GM18873 (cell line): ENCODE data around the gene TBX20.

ENCODE experiments used
- ATAC-seq: cut with Tn5 transposase; IDR thresholded peaks from one replicate; pipeline ENCODE4 v1.9.1; 2021; ENCODE audit warnings: mild to moderate bottlenecking, moderate library complexity, moderate number of reproducible peaks; ENCODE audit not compliant: unreplicated experiment, low FRiP score

The TBX20 gene, protein sequence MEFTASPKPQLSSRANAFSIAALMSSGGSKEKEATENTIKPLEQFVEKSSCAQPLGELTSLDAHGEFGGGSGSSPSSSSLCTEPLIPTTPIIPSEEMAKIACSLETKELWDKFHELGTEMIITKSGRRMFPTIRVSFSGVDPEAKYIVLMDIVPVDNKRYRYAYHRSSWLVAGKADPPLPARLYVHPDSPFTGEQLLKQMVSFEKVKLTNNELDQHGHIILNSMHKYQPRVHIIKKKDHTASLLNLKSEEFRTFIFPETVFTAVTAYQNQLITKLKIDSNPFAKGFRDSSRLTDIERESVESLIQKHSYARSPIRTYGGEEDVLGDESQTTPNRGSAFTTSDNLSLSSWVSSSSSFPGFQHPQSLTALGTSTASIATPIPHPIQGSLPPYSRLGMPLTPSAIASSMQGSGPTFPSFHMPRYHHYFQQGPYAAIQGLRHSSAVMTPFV

DNA sequence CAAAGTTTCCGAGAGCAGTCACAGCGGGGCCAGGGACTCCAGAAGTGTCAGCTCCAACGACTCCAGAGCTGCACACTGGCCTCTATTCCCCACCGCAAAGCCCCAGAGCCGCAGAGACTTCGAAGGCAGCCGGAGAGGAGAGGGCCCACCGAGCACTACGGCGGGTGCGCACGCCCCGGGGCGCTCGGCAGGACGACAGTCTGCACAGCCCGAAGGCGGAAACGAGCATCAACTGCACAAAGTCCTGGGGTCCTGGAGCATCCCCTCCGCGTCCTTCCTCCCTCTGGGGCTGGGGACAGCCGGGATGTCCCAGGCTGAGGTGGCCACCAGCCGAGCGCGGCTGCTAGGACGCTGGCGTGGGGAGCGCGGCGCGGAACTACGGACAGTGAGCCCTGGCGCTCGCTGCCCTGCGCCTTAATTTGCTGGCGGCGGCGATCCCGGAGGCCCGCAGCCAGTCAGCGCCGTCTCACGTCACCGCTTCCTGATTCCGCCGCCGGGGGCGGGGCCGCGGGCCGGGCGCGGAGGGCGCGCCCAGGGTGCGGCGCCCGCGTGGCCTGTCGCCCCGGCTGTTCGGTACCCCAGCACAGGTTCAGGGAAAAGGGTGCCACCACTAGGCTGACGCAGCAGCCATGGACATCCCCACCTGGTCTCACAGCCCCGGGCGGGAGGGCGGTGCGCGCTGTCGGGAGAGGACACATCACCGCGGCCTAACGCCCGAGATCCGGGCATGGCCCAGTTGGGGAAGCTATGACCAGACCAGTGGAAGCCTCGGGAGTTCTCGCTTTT, at the start of gene TBX20:
TSS of gene TBX20 (minus strand) at position 391 of the 786 bp plus-strand sequence. CDS start 480 bp downstream, outside the sequence.
- no peak for ATAC-seq

DNA sequence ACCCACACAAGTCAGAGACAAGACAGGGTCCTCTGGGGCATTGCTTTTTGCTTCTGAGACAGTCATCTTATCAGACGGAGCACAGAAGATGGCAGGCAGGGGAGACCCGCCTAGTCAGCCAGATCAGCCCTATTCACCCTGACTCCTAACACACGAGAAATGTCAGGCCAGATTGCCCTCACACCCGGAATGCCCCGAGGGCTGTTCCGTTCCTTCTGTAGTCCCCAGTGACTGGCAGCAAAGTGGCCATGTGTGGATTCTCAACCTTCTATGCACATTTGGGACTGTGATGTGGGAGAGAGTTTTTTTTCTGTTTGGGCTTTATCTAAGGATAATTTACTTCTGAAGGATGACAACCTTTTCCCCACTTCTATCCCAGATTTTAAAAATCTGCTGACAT, 35.5 kb upstream of the TBX20 start:
- ATAC-seq, result no peak

DNA sequence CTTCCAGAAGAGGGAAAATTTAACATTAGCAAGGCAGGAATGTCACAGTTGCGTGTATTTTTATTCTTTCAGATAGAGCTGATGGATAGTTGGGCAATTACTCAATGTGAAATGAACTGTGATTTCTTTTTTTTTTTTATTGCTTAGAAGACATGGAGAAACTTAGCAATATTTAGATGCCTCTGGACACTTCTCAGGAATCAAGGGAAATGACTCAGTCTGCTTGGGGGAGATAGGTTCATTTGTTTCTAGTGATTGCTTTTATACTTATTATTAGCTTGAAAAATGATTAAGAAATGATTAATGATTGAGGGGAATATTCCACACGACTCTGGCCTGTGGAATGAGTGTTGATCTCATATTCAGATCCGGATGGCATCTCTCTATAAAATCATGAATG, 33.1 kb upstream of the TBX20 start:
- no peak for ATAC-seq

DNA sequence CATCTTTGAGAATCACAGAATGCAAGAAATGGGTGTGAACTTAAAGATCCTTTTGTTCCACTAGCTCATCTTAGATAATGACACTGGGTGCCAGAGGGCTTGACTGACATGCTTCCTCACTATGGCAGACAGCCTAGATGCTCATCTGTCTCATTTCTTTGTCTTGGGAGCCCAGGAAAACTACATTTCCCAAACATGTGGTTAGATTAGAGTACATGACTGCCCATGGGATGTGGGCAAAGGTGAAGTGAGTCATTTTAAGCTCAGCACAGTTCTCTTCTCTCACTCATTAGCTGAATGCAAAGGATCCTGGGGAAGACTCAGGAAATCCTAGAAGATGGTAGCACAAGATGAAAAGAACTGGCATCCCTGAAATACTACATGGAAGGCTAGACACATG, 32.5 kb upstream of the TBX20 start:
- ATAC-seq, result no peak

DNA sequence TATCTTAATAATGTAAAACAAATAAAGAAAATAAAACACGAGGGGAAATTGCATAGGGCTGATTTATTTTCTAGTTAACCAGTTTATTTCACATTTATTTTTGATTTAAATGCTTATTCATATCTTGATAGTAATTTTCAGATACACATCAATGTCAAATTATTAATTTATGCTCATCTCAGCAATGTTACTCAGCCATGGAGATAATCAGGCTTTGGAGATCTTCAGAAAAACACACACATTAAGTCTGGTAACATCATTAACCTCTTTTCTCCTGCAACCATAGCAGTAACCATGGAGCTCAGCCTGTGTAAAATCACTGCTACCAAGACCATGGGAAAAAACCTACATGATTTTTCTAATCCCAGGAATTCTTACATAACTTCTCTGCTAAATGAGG, 31.9 kb upstream of the TBX20 start:
- no peak for ATAC-seq

DNA sequence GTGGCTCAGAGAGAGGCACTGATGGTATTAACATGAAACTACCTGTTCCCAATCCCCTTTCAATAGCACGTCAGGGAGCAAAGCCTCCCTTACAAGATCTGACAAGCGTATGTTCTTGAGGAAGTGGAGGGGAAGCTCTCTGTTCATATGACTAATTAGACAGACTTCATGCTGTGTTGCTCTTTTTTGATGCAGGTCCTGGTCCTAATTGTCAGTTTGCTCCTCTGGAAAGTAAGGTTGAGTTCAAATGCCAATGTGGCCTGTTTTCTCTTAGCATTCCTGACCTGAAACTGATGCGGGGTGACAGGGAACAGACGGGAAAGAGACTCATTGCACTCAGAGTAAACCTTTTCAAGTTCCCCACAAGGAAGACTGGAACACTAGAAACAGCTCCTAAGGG, 27.0 kb upstream of the TBX20 start:
- ATAC-seq, result no peak

DNA sequence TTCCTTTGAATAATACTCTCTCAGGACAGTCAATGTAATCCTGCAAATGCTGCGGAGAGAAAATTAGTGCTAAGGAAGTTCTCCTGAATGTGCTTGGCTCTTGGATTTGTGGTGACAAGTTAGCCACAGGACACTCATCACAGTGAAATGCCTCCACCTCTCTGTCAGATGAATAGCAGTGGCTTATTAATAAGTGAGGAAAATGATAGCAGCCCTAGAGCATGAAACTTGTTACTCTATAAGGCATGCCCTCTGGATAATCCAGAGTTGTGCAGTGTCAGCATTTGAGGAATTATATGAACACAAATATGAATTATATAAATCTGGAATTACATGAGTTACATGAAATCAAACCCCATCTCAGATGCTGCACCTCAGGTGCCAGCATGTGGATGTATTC, 23.5 kb upstream of the TBX20 start:
- ATAC-seq, result no peak

DNA sequence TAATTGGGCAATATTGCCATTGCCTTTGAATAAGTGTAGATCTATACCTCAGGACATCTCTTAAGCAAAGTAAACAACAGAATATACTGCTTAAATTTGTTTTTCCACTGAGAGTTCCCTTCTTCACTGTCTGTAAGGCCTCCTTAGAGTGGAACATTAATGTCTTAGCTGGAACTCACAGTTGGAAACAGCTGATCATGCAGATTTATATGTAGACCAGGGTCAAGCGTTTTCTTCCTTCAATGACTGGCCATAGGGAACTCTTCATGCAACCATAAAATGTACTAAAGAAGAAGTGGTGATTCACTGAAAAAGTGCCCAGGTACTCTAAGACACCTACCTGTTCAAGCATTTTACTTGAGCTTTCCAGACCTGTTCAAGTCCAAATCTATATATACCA, 18.3 kb upstream of the TBX20 start:
- no peak for ATAC-seq

DNA sequence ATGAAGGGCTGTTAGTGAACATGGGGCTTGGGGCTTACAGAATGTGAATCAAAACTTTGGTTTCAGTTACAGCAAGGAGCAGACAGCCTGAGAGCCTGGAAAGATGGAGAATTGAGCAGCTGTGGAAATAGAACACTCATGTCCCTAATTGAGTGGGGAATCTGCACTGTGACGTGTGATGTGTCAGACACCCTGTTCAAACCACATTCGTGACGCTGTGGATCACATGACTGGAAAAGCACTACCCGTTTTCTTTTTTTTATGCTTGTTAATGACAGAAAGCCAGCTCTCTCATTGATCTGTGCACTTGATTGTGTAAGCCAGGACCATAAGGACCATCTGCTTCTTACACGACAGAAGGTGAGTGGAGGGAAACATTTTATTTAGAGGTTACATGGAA, 15.1 kb upstream of the TBX20 start:
- ATAC-seq, result no peak

DNA sequence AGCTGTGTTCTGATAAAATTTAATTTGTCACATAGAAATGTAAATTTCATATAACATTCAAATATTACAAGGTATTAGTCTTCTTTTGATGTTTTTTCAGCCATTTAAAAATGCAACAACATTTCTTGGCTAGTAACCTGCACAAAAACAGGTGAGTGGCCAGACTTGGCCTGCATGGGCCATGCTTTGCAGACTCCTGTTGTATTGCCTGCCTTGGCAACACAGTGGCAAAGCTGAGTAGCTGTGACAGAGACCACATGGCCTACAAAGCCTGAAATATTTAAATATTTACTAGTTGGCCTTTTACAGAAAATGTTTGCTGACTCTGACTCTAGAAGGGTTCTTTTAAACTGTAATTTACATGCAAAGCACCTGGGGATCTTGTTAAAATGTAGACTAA, 13.5 kb upstream of the TBX20 start:
- no peak for ATAC-seq

DNA sequence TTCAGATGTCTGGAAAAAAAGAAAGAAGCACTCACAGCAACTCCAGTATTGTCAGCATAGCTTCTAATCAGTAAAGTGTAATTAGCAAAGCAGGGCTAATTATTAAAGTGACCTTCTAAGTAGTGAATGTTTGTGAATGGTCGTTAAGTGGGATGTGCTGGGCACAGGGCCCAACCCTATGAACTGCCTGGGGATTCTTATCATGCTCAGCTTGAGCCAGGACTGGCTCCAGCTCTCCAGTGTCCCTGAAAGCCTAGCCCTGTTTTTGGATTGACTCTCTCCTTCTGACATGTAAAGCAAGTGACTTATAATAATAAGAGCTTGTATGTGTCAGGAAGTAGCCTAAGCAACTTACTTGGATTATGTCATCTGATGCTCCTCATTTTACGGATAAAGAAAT, 9.5 kb upstream of the TBX20 start:
- no peak for ATAC-seq

DNA sequence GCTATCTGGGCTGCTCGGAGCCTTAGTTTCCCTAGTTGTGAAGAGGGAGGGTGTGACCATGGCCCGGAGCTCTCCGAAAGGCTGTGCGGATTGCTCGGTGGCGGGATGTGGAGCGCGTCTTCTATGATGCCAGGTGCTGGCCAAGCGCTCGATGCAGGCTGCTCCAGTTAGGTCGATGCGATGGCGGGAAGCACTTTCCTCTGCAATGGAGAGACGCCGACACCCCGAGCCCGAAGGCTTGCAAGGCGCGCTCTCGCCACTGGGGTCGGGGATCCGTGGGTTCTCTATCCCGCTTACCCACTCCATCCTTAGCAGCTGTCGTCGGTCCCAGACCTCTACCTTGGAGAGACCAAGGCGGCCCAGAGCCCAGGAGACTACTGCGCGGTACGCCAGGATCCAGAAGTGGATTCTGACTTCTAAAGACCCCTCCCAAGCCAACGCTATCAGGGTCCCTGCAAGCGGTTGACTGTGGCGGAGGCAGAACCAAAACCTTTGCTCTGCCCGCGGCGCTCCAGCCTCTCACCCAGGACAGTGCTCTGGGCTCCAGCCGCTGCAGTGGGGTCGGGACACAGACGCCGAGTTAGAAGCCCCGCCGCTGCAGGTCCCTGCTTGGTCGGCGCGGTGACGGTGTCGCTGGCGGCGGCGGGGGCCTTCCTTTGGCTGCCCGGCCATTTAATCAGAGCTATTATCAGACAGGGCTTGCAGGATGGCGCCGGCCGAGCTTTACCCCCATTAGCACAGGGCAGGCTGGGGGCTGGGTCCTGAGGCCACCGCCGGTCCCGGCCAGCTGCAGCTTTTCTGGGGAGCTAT, 7.8 kb upstream of the TBX20 start:
- ATAC-seq, result no peak

DNA sequence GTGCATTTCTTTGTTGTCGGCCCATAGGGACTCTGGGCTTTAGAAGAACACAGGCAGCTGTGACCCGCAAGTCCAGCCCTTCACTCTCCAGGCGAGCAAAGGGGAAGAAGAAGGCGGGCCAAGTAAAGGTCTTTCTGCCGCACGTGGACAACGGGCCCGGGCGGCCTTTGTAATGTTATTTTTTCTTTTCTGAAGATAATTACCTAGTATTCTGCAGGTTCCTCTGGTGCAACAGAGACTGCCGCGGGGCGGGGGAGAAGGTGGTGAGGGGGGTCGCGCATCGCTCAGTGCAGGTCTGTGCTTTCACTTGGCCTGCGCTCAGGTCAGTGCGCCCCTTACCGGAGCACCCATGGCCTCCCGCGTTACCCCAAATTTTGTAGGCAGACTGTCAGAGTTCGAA, 7.1 kb upstream of the TBX20 start:
- ATAC-seq, result no peak

DNA sequence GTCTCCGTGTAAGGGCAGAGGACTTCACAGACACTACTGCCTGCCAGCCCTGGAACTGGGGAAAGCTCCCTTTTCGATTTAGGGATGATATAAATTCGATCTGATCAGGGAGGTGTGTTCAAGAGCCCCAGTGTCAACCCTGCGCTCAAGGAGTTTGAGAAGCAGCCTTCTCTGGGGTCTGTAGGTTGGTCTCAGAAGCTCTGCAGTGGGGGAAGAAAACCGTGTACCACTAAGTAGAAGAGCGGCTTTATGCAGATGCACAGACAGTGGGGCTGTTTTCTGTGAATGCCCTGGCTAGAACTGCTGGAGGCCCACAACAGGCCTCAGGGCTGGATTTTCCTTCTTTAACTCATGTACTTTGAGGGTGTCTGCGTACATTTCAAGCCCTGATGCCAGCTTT, 6.3 kb upstream of the TBX20 start:
- no peak for ATAC-seq

DNA sequence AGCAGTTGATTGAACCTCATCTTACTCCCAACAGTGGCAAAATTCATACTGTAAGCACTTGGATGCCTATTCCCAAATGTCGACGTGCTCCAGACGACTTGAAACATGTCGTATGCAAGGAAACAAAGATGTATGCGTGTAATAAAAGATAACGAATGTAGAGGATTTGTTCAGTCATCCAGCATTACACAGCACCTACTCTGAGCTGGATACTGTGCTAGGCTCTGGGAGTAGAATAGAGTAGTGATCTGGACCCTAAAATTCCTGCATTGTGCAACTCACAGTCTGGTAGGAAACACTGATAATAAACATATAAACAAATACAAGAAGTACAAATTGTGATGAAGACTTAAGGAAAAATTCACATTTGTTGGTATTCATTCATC, 5.6 kb upstream of the TBX20 start:
- no peak for ATAC-seq

DNA sequence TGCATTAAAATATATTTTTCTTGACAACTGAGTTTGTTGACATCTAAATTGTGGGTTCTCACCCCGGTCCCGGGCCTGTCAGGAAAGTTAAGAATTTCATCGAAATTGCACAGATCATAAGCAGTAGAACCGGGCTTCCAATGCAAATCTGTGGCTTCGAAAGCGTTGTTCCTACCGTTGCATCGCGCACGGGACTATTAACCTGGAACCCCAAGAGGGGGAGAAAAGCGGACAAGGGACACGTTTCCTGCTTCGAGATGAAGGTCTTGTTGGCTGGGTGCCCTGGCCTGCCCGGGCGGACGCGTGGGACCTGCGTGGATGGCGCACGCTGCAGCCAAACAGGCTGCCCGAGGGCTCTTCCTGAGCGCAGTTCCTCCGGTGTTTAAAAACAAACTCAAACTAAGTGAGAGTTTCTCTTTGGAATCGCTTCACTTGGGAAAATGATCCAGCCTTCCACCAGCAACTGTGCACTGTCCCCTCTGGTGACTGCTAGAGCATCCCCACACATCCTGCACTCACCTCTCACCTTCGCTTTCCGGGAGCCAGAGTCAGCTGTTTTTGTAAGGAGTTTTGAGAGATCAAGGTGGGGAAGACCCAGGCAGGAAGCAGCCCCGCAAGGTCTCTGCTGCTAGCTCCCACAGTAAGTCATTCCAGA, 5.1 kb upstream of the TBX20 start:
- ATAC-seq, result no peak

DNA sequence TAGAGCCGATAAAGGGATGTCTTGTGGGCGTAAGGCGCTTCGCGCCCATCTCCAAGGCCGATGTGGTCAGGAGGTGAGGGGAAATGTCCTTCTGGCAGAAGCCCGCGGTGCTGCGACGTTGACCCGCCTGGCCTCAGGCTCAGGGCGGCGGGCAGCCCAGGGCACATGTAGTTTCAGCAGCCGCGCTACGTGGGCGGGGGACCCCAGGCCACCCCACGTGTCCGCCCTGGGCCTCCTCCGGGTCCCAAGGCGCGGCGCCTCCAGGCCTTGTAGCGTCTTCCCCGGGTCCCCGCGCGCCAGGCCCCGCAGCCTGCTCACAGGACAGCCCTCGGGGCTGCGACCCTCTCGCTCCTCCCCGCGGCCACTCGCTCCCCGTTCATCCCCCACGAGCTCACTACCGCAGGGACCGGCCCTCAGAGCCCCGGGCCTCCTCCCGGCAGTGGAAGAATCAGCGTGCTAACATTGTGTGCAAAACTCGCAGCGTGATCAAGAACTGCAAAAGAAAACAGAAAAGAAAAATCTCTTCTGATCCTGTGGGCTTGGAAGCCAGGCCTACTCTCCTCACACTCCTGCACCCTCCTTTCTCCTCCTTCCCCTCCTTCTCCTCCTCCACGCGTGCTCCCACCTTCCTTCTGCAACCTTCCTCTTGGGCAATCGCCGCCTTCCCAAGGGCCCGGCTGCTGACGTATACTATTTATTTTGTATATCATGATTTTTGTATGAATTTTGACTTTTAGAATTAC, 4.4 kb upstream of the TBX20 start:
- ATAC-seq, result no peak

DNA sequence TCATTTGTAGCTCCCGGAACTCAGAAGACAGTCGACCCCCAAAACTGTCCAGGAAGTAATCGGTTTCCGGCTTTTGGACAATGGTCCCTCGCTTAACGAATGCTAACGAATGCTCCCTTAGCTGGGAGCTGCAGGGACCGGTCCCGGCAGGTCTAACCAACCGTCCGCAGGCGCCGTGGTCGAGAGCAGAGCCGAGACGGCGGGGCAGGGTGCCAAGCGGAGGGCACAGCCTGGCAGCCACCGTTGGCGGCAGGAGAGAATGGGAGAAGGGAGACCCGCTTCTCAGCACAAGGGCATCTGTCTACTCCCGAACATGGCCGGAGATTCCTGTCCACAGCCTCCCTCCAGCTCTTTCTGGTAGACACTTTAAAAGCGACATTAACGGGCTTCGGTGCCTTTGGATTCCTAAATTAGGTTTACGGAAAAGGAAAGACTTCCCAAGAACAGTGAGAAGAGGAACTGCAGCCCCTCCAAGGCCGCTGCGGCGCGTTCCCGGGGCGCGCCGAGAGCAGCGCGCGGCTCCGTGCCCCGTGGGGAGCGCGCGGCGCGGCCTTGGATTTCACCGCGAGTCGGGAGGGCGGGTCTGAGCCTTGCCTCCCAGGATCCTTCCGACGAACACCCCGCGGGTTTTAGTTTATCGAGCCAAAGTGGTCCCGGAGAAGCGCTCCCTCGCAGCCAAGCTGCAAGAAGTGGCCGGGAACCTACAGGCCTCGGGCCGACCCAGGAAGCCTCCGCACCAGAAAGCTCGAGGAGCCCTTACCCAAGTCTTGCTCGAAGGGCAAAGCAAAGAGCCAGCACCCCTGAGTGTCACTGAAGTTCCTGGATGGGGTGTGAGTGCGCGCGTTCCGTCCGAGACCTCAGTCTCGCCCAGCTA, 3.6 kb upstream of the TBX20 start:
- no peak for ATAC-seq
